ENCODE data around the gene TLR8. TPM values are rescaled to one million over a fixed set of nuclear protein-coding genes. Genes with fewer than 3 reads are reported as not detected.
A peak's percentile ranks its signal among the peaks of the same experiment; 100 is the strongest.

Gene TLR8
- total RNA-seq = 1 to 10 TPM; 1.4 to 3.5 TPM
- long read RNA-seq = 0 reads

DNA sequence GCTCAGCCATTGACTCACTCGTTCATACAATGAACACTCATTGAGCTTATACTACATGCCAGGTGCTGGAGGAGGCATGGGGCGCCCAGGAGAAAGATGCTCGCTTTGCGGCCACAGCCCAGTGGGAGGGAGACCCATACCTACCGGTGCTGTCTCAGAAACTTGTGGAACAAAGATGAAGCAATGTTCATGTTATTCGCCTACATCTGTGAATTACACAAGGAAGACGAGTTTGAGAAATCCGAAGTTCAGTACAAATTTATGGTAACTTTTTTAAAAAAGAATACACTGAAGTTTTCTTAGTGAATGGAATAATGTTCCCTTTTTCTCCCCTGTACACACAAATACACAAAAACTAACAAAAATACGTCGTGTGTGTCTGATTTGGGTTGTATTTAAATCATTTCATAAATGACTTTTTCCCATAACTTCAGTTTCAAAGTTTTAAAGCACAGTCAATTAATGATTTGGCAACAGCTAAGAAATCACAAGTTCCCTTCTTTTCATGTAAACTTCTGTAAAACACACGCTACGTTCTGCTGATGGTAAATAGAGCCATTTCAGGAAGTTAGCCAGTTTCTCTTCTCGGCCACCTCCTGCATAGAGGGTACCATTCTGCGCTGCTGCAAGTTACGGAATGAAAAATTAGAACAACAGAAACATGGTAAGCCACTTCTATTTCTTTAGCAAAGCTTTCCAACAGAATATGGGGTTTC, at the start of gene TLR8:
Gene TLR8, plus strand, starts transcription at position 575 of the 716 bp plus-strand sequence. Its CDS starts 87 bp downstream, at position 662.
- DNase-seq (no peak), ATAC-seq (no peak)
- intact Hi-C loops (cut with DNase I) = no loop called here

DNA sequence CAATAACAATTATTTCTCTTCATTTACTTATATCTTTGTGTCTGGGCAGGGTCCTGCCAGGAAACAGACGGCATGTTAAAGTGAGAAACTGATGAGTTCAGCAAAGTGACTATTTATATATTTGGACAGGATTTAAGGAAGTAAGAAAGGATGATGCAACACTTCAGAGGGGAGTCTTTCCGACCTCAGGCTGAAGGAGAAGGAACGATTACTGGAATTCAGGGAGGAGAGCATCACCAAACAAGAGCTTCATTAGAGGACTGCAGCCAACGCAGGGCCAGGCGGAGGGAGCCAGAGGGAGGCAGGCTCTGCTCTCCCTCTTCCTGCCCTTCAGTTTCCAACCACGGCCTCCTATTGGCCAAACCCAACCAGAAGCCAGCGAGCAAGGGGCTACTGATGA, 41.1 kb upstream of the TLR8 start:
- intact Hi-C loops (cut with DNase I) = no loop called here
- DNase-seq = no peak
- peak in 1 of 2 donors; percentile 80 for ATAC-seq

DNA sequence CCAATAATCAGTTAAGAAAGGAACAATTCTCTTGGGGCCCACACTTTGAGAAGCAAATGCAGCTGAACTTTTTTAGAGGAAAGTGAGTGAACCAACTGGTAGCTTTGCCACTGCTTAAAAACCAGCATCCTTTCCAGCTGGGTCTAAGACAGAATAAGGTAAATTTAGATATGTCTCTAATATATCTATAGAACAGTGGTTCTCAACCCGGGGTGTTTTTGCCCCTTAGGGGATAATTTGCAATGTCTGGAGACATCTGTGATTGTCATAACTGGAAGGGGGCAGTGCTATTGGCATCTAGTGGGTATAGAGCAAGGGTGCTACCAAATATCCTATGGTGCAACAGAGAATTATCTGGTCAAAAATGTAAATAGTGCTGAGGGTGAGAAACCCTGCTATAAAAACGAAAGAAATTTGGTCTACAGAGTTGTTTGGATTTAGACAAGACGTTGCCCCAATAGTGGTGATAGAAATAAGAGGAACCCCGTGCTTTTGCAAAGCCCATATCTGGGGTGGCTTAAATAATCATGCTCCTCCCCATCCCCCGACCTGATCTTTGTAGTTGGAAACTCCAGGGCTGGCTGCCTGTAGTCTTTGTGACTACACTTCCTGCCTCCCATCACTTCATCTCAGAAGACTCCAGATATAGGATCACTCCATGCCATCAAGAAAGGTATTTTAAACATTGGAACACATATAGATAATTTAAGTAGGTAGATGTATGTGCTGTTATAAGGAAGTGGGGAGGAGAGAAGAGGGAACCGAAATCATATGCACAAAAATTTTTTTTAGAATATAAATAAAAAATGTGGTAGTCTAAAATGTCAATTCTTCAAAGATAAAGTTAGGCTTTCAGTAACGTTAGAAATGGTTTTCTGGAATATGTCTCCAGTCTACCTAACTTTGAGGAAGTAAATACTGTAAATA, 39.7 kb upstream of the TLR8 start, which contains the start of gene TLR7:
Gene TLR7, plus strand, starts transcription at position 622 of the 927 bp plus-strand sequence. CDS start 507 bp downstream, outside the sequence.
- intact Hi-C loops (cut with DNase I) = no loop called here
- ATAC-seq (no peak), DNase-seq (no peak)

DNA sequence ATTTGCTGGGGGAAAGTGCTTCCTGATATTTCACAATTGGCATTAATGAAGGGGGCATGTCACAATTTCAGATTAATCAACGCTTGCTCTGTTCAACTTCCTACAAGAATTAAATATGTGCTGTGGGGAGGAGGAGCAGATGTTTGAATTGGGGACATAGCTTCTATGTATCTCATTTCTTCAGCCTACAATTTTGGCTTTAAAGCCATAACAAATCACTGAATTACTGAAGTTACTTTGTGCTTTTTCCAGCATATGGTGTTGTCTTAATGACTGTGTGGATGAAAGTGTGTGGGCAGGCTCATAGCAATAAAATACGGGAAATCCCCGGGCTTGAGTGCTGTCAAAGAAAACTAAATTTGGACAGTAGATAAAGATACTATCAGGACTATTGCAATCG, 38.7 kb upstream of the TLR8 start:
- intact Hi-C loops (cut with DNase I) = no loop called here
- ATAC-seq = no peak
- DNase-seq = no peak

- ATAC-seq (no peak), DNase-seq (no peak)
- intact Hi-C loops (cut with DNase I) = no loop called here
These were observed 37.7 kb upstream of the TLR8 start for GRCh38 chrX:12868747-12869146.

GRCh38 chrX:12871257-12871656, 35.2 kb upstream of the TLR8 start:
- ATAC-seq = no peak

DNA sequence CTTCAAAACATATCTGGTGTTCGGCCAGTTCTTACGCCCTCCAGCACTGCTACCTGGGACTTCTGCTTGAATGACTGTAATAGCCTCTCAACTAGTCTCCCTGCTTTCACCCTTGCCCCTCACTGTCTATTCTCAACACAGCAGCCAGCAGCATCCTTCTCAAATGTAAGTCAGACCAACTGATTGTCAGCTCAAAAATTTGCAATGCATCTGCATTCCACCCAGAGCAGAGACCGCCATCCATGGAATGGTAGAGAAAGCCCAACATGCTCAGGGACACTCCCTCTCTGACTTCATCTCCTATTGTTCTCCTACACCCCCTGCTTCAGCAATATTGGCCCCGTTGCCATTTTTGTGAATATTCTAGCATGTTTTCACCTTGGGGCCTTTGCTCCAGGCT, 33.7 kb upstream of the TLR8 start:
- no peak for DNase-seq
- intact Hi-C loops (cut with DNase I) = no loop called here
- no peak for ATAC-seq

More at GRCh38 chrX:12871257-12871656, 35.2 kb upstream of the TLR8 start:
- intact Hi-C loops (cut with DNase I) = no loop called here
- no peak for DNase-seq

GRCh38 chrX:12874581-12874980, 31.8 kb upstream of the TLR8 start:
- intact Hi-C loops (cut with DNase I) = no loop called here
- ATAC-seq (no peak), DNase-seq (no peak)

DNA sequence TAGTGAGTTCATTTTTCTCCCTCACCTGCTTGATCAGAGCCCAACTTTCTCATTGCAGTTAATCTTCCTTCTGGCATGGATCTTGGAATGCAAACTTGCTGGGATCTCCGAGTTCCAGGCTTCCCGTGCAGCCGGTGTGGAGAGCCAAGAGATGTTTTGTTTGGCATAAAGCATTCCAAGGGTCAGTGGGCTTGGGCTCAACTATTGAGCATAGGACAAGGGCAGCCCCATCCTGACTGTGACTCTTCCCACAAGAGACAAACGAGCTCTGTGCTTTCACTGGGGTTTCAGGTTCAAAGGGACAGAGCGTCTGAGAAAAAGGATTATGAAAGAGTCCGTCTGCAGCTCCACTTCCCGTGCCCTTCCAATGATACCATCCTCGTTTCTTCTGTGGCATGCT, 29.0 kb upstream of the TLR8 start:
- DNase-seq = no peak
- intact Hi-C loops (cut with DNase I) = no loop called here
- no peak for ATAC-seq

GRCh38 chrX:12878536-12878935, 27.9 kb upstream of the TLR8 start:
- DNase-seq = no peak
- intact Hi-C loops (cut with DNase I) = no loop called here

GRCh38 chrX:12881914-12882313, 24.5 kb upstream of the TLR8 start:
- ATAC-seq = no peak
- no peak for DNase-seq
- intact Hi-C loops (cut with DNase I) = no loop called here

More at GRCh38 chrX:12878536-12878935, 27.9 kb upstream of the TLR8 start:
- ATAC-seq = no peak

GRCh38 chrX:12885508-12885907, 20.9 kb upstream of the TLR8 start:
- intact Hi-C loops (cut with DNase I) = no loop called here
- ATAC-seq (no peak), DNase-seq (no peak)

DNA sequence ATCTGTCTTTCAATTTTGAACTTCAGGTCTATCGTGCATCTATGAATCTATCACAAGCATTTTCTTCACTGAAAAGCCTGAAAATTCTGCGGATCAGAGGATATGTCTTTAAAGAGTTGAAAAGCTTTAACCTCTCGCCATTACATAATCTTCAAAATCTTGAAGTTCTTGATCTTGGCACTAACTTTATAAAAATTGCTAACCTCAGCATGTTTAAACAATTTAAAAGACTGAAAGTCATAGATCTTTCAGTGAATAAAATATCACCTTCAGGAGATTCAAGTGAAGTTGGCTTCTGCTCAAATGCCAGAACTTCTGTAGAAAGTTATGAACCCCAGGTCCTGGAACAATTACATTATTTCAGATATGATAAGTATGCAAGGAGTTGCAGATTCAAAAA, 19.9 kb upstream of the TLR8 start:
- intact Hi-C loops (cut with DNase I) = no loop called here
- DNase-seq = no peak
- ATAC-seq = no peak

DNA sequence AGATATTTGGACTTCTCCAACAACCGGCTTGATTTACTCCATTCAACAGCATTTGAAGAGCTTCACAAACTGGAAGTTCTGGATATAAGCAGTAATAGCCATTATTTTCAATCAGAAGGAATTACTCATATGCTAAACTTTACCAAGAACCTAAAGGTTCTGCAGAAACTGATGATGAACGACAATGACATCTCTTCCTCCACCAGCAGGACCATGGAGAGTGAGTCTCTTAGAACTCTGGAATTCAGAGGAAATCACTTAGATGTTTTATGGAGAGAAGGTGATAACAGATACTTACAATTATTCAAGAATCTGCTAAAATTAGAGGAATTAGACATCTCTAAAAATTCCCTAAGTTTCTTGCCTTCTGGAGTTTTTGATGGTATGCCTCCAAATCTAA, 19.3 kb upstream of the TLR8 start:
- DNase-seq (no peak), ATAC-seq (no peak)
- intact Hi-C loops (cut with DNase I) = no loop called here

GRCh38 chrX:12887767-12888166, 18.7 kb upstream of the TLR8 start:
- intact Hi-C loops (cut with DNase I) = no loop called here
- ATAC-seq = no peak

GRCh38 chrX:12890467-12890866, 16.0 kb upstream of the TLR8 start:
- DNase-seq = no peak
- ATAC-seq = no peak
- intact Hi-C loops (cut with DNase I) = no loop called here

More at GRCh38 chrX:12887767-12888166, 18.7 kb upstream of the TLR8 start:
- DNase-seq = no peak

DNA sequence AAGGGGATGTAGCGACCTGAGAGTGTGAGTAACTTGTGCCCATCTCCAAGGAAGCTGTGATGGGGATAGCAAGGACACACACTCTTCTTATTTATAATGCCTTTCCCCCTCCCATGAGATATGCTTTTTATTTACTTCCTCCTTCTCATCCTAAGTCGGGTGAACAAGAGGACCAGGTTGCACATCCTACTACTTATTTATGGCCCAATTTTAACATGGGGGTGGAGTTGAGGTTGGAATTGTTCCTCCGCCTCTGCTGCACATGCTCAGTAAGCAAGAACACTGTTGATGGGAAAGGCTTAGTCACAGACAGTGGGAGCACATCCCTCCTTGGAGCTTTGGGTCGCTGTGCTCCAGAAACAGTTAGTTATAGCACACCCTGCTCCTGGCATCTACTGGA, 15.2 kb upstream of the TLR8 start:
- DNase-seq = no peak
- ATAC-seq = no peak
- intact Hi-C loops (cut with DNase I) = no loop called here

DNA sequence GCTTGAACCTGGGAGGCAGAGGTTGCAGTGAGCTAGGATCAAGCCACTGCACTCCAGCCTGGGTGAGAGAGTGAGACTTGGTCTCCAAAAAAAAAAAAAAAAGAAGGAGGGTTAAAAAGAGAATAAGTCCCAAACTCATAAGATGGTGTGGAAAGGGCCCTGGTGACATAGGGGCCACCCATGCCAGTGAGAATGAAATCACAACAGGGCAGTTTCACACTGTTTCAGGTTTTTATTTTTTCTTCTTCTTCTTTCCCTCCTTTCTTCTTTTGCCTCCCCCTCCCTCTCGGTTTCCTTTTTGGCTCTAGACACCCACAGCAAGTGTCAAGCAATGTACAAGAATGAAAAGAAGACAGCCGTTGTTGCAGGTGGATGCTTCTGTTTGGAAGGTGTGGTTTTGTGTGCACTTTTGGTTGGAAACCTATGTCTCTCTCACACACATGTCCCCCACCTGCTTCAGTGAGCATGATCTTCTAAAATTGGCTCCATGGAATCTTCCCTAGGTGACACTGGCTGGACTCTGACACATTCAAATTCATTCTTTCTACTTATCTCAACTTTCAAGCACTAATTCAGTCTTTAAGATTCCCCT, 14.4 kb upstream of the TLR8 start:
- ATAC-seq (no peak), DNase-seq (no peak)
- intact Hi-C loops (cut with DNase I) = no loop called here

DNA sequence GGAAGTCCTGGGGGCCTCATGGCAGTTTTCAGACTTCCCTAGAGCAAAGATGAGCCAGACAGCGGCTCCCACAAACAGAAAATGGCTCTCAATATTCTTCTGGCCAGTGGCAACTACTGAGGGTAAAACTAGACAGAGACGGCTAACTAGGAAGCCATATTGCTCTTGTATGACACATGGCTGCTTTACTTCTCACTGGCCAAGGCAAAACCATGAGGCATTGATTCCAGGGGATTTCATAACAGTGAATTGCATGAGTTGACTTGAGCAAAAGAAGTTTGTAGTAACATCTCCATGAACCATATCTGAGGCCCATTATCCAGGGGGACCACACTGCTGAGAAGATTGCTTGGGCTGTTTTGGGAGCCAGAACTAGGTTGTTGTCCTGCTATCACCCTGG, 13.7 kb upstream of the TLR8 start:
- DNase-seq (no peak), ATAC-seq (no peak)
- intact Hi-C loops (cut with DNase I) = no loop called here
